HG03066 (cell line): ENCODE results near the gene C20orf204.
"Not testable (repeated sequence)": the region's sequence is repeated elsewhere in the genome, so short reads cannot be mapped to it uniquely, and the experiment has no call there.

Experiments used
- ATAC-seq: cut with Tn5 transposase; IDR thresholded peaks from one replicate; pipeline ENCODE4 v1.9.1; 2021; ENCODE audit warnings: low read depth; ENCODE audit not compliant: unreplicated experiment

The C20orf204 gene

DNA sequence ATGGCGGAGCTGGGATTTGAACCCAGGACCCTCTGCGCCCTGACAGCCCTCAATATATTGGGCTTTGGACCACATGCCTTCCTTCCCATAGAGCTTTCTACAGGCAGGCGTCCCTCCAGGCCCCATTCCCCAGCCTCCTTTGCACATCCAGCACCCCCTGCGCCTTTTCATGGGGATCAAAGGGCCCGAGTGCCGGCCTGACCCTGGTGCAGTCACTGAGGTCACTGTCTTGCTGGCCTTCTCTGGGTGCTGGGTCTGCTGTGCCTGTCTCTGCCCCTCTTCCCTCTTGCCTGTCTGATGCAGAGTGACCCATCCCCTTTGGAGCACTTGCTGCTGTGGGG lies 45.6 kb downstream of the C20orf204 start:
- no peak for ATAC-seq

DNA sequence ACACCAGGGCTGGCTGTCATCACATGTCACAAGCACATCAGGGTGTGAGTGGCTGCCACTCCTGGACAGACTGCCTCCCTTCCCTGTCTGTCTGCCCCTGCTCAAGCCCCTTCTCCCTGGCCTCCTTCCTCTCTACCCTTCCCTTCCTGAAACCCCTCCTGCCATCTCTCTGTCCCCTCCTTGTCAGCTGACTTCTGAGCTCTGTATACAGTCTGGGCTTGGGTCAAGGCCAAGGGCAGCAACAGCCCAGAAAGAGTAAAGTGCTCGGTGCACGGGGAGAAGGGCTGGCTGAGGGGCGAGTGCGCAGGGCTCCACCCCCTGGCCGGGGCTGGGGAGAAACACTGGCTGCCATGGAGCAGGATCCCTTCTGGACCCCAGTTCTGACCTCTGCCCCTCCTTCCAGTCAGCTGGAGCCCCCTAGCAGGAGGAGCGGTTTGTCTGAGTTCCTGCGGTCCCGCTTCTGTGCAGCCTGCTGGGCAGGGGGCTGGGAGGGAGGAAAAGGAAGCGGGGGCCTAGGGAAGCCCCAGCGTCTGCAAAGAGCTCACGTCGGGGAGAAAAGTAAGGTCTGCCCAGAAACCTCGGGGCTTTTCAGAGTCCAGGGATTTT lies 46.2 kb downstream of the C20orf204 start:
- no peak for ATAC-seq

DNA sequence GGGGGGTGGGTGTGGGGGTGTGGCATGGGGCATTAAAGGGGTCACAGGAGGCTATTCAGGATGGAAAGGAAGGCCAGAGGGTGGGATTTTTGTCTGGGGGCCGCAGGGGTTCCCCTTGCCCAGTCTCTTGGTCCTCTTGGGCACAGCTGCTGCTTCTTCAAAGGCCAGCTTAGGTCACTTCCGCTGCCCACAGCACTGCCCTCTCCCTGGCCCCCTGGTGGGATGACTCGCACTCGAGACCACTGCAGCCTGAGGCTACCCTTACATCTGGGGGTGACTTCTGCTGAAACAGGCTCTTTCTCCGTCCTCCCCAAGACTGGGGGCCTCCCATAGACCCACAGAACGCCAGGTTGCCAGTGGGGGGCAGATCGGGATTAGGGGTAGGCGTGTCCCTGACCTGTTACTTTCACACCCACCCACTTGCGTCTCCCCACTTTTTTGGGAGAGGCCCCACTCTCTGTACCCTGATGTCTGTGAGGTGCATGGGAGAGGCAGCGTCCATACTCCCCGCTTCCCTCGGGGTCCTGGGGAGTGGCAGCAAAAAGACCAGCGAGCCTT lies 46.9 kb downstream of the C20orf204 start:
- no peak for ATAC-seq

DNA sequence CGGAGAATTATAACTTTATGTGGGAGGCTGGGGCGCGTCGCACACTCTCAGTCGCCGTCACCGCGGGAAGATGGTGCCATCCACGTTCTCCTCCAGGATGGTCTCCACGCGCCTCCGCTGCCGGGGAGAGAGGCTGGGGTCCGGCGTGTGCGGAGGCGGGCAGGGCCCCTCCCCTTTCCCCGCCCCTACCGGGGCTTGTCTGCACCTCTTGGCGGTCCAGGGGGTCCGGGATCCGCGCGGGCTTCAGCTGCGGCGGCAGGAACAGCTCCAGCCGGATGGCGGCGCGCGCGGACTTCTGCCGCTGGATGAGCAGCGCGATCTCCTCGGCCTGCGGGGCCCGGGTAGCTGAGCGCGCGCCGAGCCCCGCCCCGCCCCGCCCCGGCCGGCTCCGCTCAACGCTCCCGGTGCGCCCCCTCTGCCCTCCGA lies 47.4 kb downstream of the C20orf204 start:
- ATAC-seq = no peak

DNA sequence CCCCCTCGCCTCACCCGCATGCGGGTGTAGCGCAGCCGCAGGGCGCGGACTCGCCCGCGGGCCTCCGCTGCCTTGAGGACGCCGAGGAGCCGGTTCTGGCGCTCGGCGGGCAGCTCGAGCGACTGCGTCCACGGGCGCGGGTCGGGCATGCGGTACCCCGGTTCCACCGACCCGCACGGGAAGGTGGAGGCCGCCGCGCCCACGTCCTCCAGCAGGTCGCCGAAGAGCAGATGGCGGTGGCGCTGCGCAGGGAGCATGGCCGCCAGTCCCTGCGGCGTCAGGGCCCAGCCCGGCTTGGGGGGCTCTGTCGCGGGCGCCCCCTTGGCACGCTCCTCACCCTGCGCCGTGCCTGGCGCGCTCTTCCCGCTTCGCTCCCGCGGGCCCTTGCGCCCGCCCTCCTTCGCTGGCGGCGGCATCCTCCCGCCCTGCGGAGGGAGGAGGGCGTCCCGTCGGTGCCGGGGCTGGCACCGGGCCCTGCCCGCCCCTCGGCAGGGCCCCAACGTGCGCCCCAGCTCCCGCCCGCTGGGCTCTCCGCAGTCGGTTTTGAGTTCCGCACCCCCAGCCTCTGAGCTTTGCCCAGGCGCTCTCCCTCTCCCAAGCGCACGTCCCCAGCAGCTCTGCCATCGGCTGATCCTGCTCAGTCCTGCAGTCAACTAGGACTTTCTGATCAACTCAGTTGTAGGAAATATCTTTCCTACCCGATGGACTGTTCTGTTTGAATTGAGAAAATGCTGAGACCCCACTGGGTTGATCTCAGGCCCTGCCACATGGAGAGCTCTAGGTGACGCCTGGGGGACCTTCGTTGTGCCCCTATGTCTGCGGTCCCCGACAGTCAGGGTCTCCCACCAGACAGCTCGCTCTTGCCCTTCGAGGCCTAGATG lies 48.1 kb downstream of the C20orf204 start, which contains the start of gene LKAAEAR1:
TSS of gene LKAAEAR1 (minus strand) at position 595 of the 881 bp plus-strand sequence. CDS start at position 416, 179 bp downstream.
- no peak for ATAC-seq

DNA sequence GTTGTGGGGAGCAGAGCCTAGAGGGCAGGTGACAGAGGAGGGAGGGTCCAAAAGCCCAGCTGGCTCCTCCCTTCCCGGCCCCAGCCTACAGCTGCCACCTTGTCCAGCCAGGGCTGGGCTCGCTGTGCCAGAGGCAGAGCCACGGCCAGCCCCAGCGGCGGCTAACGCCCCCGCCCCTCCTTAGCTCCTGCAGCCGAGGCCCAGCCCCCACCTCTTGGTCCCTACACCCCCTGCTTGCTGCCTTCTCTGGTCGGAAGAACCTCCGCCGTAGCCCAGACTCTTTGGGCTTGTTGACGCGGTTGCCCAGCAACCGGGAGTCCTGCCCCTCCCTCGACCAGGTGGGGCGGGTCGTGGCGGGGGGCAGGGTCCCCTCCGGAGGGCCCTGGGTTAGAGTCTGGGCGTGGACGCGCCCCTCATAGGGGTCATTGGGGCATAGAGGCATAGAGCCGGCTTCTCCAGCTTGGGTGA lies 48.7 kb downstream of the C20orf204 start:
- ATAC-seq = no peak

DNA sequence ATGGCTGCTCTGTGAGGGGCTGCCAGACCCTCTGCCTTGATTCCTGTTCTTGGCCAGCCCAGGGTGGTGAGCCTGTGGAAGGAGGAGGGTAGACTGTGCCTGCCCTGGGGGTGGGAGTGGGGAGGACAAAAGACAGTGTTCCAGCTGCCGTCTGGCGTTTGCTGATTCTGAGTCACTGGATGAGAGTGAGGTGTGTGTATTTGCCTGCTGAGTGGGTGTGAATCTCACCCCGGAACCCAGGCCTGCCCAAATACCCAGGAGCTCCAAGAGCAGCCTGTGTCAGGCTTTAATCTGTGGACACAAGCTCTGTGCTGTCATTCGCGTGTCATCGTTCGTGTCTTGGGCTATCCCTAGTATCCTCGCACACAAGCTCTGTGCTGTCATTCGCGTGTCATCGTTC lies 50.8 kb downstream of the C20orf204 start:
- ATAC-seq = no peak

DNA sequence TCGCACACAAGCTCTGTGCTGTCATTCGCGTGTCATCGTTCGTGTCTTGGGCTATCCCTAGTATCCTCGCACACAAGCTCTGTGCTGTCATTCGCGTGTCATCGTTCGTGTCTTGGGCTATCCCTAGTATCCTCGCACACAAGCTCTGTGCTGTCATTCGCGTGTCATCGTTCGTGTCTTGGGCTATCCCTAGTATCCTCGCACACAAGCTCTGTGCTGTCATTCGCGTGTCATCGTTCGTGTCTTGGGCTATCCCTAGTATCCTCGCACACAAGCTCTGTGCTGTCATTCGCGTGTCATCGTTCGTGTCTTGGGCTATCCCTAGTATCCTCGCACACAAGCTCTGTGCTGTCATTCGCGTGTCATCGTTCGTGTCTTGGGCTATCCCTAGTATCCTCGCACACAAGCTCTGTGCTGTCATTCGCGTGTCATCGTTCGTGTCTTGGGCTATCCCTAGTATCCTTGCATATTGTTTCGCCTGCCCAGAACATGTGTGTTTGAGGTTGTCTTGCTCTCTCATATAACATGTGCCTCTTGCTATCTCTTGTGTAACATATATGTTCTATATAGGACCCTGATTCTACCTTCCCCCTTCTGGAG lies 51.3 kb downstream of the C20orf204 start:
- not testable (repeated sequence) for ATAC-seq

DNA sequence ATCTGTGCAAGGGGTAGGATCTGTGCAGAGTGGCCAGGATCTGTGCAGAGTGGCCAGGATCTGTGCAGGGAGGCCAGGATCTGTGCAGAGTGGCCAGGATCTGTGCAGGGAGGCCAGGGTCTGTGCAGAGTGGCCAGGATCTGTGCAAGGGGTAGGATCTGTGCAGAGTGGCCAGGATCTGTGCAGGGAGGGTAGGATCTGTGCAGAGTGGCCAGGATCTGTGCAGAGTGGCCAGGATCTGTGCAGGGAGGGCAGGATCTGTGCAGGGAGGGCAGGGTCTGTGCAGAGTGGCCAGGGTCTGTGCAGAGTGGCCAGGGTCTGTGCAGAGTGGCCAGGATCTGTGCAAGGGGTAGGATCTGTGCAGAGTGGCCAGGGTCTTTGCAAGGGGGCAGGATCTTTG lies 52.6 kb downstream of the C20orf204 start:
- ATAC-seq = not testable (repeated sequence)
